Measurements from ENCODE around the gene CLMP. TPM values are rescaled to one million over a fixed set of nuclear protein-coding genes. Genes with fewer than 3 reads are reported as not detected.
"Not testable (repeated sequence)": the region's sequence is repeated elsewhere in the genome, so short reads cannot be mapped to it uniquely, and the experiment has no call there.

Gene CLMP
- total and polyA plus RNA-seq, 2 experiments from 2014 or later: 7.1 to 18.4 TPM

- Mint-ChIP-seq H3K9me3 (peaks cover 16% of the 10 kb centered on the region; the same call in 2 of the 3 replicates), H3K4me1 (peaks cover 46% of the 10 kb centered on the region), H3K27me3 (ENCODE audit: insufficient read depth, low read depth, poor library complexity) (peaks cover 47% of the 10 kb centered on the region), H3K27ac (peak overlapping the region; percentile 78; the same call in 1 of the 2 replicates), H3K4me3 (peak overlapping the region; percentile 100), H3K36me3 (ENCODE audit: low read depth) (peaks cover 78% of the 10 kb centered on the region)
- H3K9me2 ChIP-seq (ENCODE audit: insufficient read depth); H3K27me3 ChIP-seq (ENCODE audit: insufficient read depth); H2AFZ ChIP-seq; DNase-seq (ENCODE audit: low spot score); ATAC-seq: not testable (repeated sequence)
- Histone ChIP-seq H3K79me2 (replicated peaks; ENCODE audit: insufficient read depth) (peaks cover 59% of the 10 kb centered on the region), H3K36me3 (ENCODE audit: insufficient read depth) (peaks cover 57% of the 10 kb centered on the region), H3F3A (replicated peaks; ENCODE audit: low read depth) (peaks cover 70% of the 10 kb centered on the region), H3K27ac (ENCODE audit: low read depth) (peak overlapping the region; percentile 85), H4K20me1 (replicated peaks; ENCODE audit: insufficient read depth) (peaks cover 59% of the 10 kb centered on the region), H3K4me2 (peak overlapping the region; percentile 91), H3K4me3 (peak overlapping the region; percentile 99), H3K4me1 (ENCODE audit: insufficient read depth) (peaks cover 30% of the 10 kb centered on the region)
Measured at GRCh38 chr11:123059041-123059920, 135.8 kb downstream of the CLMP start.

- peak overlapping the region; percentile 85 for H3K27ac ChIP-seq (ENCODE audit: low read depth)
- H3K9me3 Mint-ChIP-seq: peaks cover 16% of the 10 kb centered on the region; the same call in 2 of the 3 replicates
- peak overlapping the region; percentile 100; the same call in 2 of the 3 replicates for H3K4me3 Mint-ChIP-seq
- H3F3A ChIP-seq (replicated peaks; ENCODE audit: low read depth): peaks cover 77% of the 10 kb centered on the region
- DNase-seq (ENCODE audit: low spot score) (no peak), ATAC-seq (no peak)
- no peaks in the 10 kb centered on the region for H3K27me3 ChIP-seq (ENCODE audit: insufficient read depth)
- peaks cover 57% of the 10 kb centered on the region for H3K36me3 ChIP-seq (ENCODE audit: insufficient read depth)
- H4K20me1 ChIP-seq (replicated peaks; ENCODE audit: insufficient read depth): peaks cover 59% of the 10 kb centered on the region
- TF ChIP-seq CTCF (conservative IDR thresholded peaks at IDR 0.05; ENCODE audit: low read depth in 2 of 2) (no peak; a peak in 1 of 4 replicates), CREB1 (CRISPR knock-in tag; IDR thresholded peaks at IDR 0.05; ENCODE audit: low read depth) (no peak)
- H3K4me1 Mint-ChIP-seq: peaks cover 36% of the 10 kb centered on the region
- peaks cover 21% of the 10 kb centered on the region for H3K4me1 ChIP-seq (ENCODE audit: insufficient read depth)
- no peak overlapping the region for H2AFZ ChIP-seq
- H3K4me3 ChIP-seq: peak overlapping the region; percentile 99; the same call in 1 of the 2 replicates
- H3K27ac Mint-ChIP-seq: peak overlapping the region; percentile 4; the same call in 1 of the 2 replicates
- H3K79me2 ChIP-seq (replicated peaks; ENCODE audit: insufficient read depth): peaks cover 46% of the 10 kb centered on the region
- H3K27me3 Mint-ChIP-seq (ENCODE audit: insufficient read depth, low read depth, poor library complexity): peaks cover 47% of the 10 kb centered on the region
- H3K36me3 Mint-ChIP-seq (ENCODE audit: low read depth): peaks cover 83% of the 10 kb centered on the region
- H3K4me2 ChIP-seq: 0 out of 2 replicates have a peak overlapping the region, but pooled peaks have one; percentile 33
- H3K9me2 ChIP-seq (ENCODE audit: insufficient read depth): no peaks in the 10 kb centered on the region
Measured at GRCh38 chr11:123057661-123058305, 137.3 kb downstream of the CLMP start.

GRCh38 chr11:123056835-123057491 lies 138.1 kb downstream of the CLMP start:
- no peaks in the 10 kb centered on the region for H3K9me2 ChIP-seq (ENCODE audit: insufficient read depth)
- peak overlapping the region; percentile 4; the same call in 1 of the 2 replicates for H3K27ac Mint-ChIP-seq
- peaks cover 15% of the 10 kb centered on the region; the same call in 2 of the 3 replicates for H3K9me3 Mint-ChIP-seq
- H3K4me1 ChIP-seq (ENCODE audit: insufficient read depth): peaks cover 21% of the 10 kb centered on the region
- peaks cover 45% of the 10 kb centered on the region for H3K79me2 ChIP-seq (replicated peaks; ENCODE audit: insufficient read depth)
- H3K27me3 Mint-ChIP-seq (ENCODE audit: insufficient read depth, low read depth, poor library complexity): peaks cover 48% of the 10 kb centered on the region
- H3F3A ChIP-seq (replicated peaks; ENCODE audit: low read depth): peaks cover 77% of the 10 kb centered on the region
- H2AFZ ChIP-seq: no peak overlapping the region
- no peak overlapping the region for H3K4me3 ChIP-seq
- DNase-seq (ENCODE audit: low spot score) (no peak), ATAC-seq (no peak)
- peak overlapping the region; percentile 100; the same call in 1 of the 3 replicates for H3K4me3 Mint-ChIP-seq
- H3K36me3 ChIP-seq (ENCODE audit: insufficient read depth): peaks cover 57% of the 10 kb centered on the region
- peaks cover 59% of the 10 kb centered on the region for H4K20me1 ChIP-seq (replicated peaks; ENCODE audit: insufficient read depth)
- no peaks in the 10 kb centered on the region for H3K27me3 ChIP-seq (ENCODE audit: insufficient read depth)
- peaks cover 85% of the 10 kb centered on the region for H3K36me3 Mint-ChIP-seq (ENCODE audit: low read depth)
- peak overlapping the region; percentile 85 for H3K27ac ChIP-seq (ENCODE audit: low read depth)
- 0 out of 2 replicates have a peak overlapping the region, but pooled peaks have one; percentile 33 for H3K4me2 ChIP-seq
- peaks cover 36% of the 10 kb centered on the region for H3K4me1 Mint-ChIP-seq
- no peak for TF ChIP-seq ZNF331 (CRISPR knock-in tag; IDR thresholded peaks at IDR 0.05; ENCODE audit: low read depth)
